H9 (cell line): Measurements from ENCODE around the gene AIFM2. TPM values are rescaled to one million over a fixed set of nuclear protein-coding genes. Genes with fewer than 3 reads are reported as not detected.

Experiments
- DNase-seq: peaks from one replicate; pipeline ENCODE4 v3.0.0-alpha.2; 2017
- H2AFZ ChIP-seq: one replicate; pipeline ENCODE4 v1.6.1; 2013; ENCODE audit warnings: mild to moderate bottlenecking, low read length, control low read depth, moderate library complexity
- H2AK5ac ChIP-seq: 2 replicates; pipeline ENCODE4 v1.6.1; 2013; ENCODE audit warnings: low read length, control low read depth, mixed read lengths; ENCODE audit not compliant: insufficient read length
- H2BK120ac ChIP-seq: one replicate; pipeline ENCODE4 v1.6.1; 2013; ENCODE audit warnings: low read depth, mild to moderate bottlenecking, low read length, control low read depth, inconsistent platforms; ENCODE audit not compliant: poor library complexity, severe bottlenecking
- H2BK12ac ChIP-seq: 2 replicates; pipeline ENCODE4 v1.6.1; 2013; ENCODE audit warnings: low read length, control low read depth, mixed read lengths, low read depth; ENCODE audit not compliant: insufficient read length
- H2BK15ac ChIP-seq: 2 replicates; pipeline ENCODE4 v1.6.1; 2013; ENCODE audit warnings: low read depth, low read length, control low read depth
- H2BK20ac ChIP-seq: one replicate; pipeline ENCODE4 v1.6.1; 2013; ENCODE audit warnings: low read depth, mild to moderate bottlenecking, low read length, control low read depth, inconsistent platforms; ENCODE audit not compliant: poor library complexity, severe bottlenecking
- H2BK5ac ChIP-seq: 2 replicates; pipeline ENCODE4 v1.6.1; 2013; ENCODE audit warnings: low read length, control low read depth, mixed read lengths; ENCODE audit not compliant: insufficient read length
- H3K14ac ChIP-seq: 2 replicates; pipeline ENCODE4 v1.6.1; 2013; ENCODE audit warnings: low read length, control low read depth; ENCODE audit not compliant: insufficient read depth
- H3K18ac ChIP-seq: 2 replicates; pipeline ENCODE4 v1.6.1; 2013; ENCODE audit warnings: low read depth, mild to moderate bottlenecking, mixed read lengths, low read length, control low read depth; ENCODE audit not compliant: insufficient read length
- H3K23ac ChIP-seq: 2 replicates; pipeline ENCODE4 v1.6.1; 2013; ENCODE audit warnings: low read length, control low read depth, mixed read lengths, low read depth; ENCODE audit not compliant: insufficient read length
- H3K23me2 ChIP-seq: 2 replicates; pipeline ENCODE4 v1.6.1; 2013; ENCODE audit warnings: low read depth, mild to moderate bottlenecking, mixed read lengths, low read length, control low read depth; ENCODE audit not compliant: insufficient read length, poor library complexity, severe bottlenecking
- H3K27ac ChIP-seq: 2 replicates; pipeline ENCODE4 v1.5.1; 2013; ENCODE audit warnings: low read length, control low read depth, mixed read lengths, low read depth; ENCODE audit not compliant: insufficient read length
- H3K27me3 ChIP-seq: 2 replicates; pipeline ENCODE4 v1.6.1; 2013; ENCODE audit warnings: low read length, control low read depth, inconsistent platforms; ENCODE audit not compliant: insufficient read depth
- H3K4ac ChIP-seq: 2 replicates; pipeline ENCODE4 v1.6.1; 2013; ENCODE audit warnings: low read depth, mild to moderate bottlenecking, control low read depth, inconsistent platforms, low read length, moderate library complexity
- H3K4me1 ChIP-seq: 2 replicates; pipeline ENCODE4 v1.6.1; 2013; ENCODE audit warnings: low read length, control low read depth, inconsistent platforms; ENCODE audit not compliant: insufficient read depth
- H3K4me2 ChIP-seq: 2 replicates; pipeline ENCODE4 v1.6.1; 2013; ENCODE audit warnings: low read length, control low read depth, mixed read lengths; ENCODE audit not compliant: insufficient read length, insufficient read depth
- H3K56ac ChIP-seq: 2 replicates; pipeline ENCODE4 v1.6.1; 2013; ENCODE audit warnings: low read depth, mild to moderate bottlenecking, mixed read lengths, low read length, control low read depth; ENCODE audit not compliant: insufficient read length
- H3K79me1 ChIP-seq: 2 replicates; pipeline ENCODE4 v1.6.1; 2013; ENCODE audit warnings: low read depth, mild to moderate bottlenecking, moderate library complexity, low read length, control low read depth, inconsistent platforms; ENCODE audit not compliant: insufficient read depth, poor library complexity, severe bottlenecking
- H3K79me2 ChIP-seq: 2 replicates; pipeline ENCODE4 v1.6.1; 2013; ENCODE audit warnings: low read length, control low read depth, inconsistent platforms; ENCODE audit not compliant: insufficient read depth
- H3K9ac ChIP-seq: 2 replicates; pipeline ENCODE4 v1.6.1; 2013; ENCODE audit warnings: low read length, control low read depth, mixed read lengths; ENCODE audit not compliant: insufficient read length; ENCODE audit errors: extremely low read depth
- H3K9me3 ChIP-seq: one replicate; pipeline ENCODE4 v1.6.1; 2013; ENCODE audit warnings: low read depth, low read length, inconsistent platforms; ENCODE audit not compliant: control insufficient read depth
- H3T11ph ChIP-seq: one replicate; pipeline ENCODE4 v1.6.1; 2013; ENCODE audit warnings: mild to moderate bottlenecking, low read length, control low read depth, inconsistent platforms
- H4K20me1 ChIP-seq: one replicate; pipeline ENCODE4 v1.6.1; 2013; ENCODE audit not compliant: control insufficient read depth, insufficient read length, insufficient read depth
- H4K5ac ChIP-seq: 2 replicates; pipeline ENCODE4 v1.6.1; 2013; ENCODE audit warnings: low read depth, mild to moderate bottlenecking, mixed read lengths, low read length, control low read depth; ENCODE audit not compliant: insufficient read length
- H4K8ac ChIP-seq: replicated peaks from 2 replicates; pipeline ENCODE4 v1.6.1; 2013; ENCODE audit warnings: low read length, control low read depth, mixed read lengths, low read depth; ENCODE audit not compliant: insufficient read length
- H4K91ac ChIP-seq: 2 replicates; pipeline ENCODE4 v1.6.1; 2013; ENCODE audit warnings: low read depth, mild to moderate bottlenecking, moderate library complexity, mixed read lengths, low read length, control low read depth; ENCODE audit not compliant: insufficient read length
- H3K27ac Mint-ChIP-seq, 3 experiments: 2 replicates in 2 of 3; 3 replicates in 1 of 3; pipeline ENCODE4 v1.8.0; 2020 to 2021; ENCODE audit warnings: mixed read lengths in 3 of 3, mild to moderate bottlenecking in 1 of 3, moderate library complexity in 1 of 3
- H3K27me3 Mint-ChIP-seq: 2 replicates; pipeline ENCODE4 v1.8.0; 2021; ENCODE audit warnings: low read depth, mild to moderate bottlenecking, moderate library complexity, mixed read lengths
- H3K36me3 Mint-ChIP-seq, 3 experiments: 2 replicates in 2 of 3; 3 replicates in 1 of 3; pipeline ENCODE4 v1.8.0; 2020 to 2021; ENCODE audit warnings: low read depth in 3 of 3, mixed read lengths in 3 of 3; ENCODE audit not compliant: insufficient read depth in 1 of 3
- H3K4me1 Mint-ChIP-seq, 2 experiments: 2 replicates each; pipeline ENCODE4 v1.8.0; 2020; ENCODE audit warnings: mixed read lengths in 2 of 2
- H3K4me3 Mint-ChIP-seq, 2 experiments: 2 replicates in 1 of 2; 3 replicates in 1 of 2; pipeline ENCODE4 v1.8.0; 2020 to 2021; ENCODE audit warnings: mild to moderate bottlenecking in 2 of 2, mixed read lengths in 2 of 2, moderate library complexity in 1 of 2
- H3K9me3 Mint-ChIP-seq, 2 experiments: 2 replicates in 1 of 2; 3 replicates in 1 of 2; pipeline ENCODE4 v1.8.0; 2020; ENCODE audit warnings: mild to moderate bottlenecking in 2 of 2, mixed read lengths in 2 of 2, moderate library complexity in 1 of 2
- CTCF ChIP-seq: fragments of 200-600 bp; sonication (generic); conservative IDR thresholded peaks from 3 replicates; pipeline ENCODE4 v1.8.0; 2021; ENCODE audit warnings: antibody characterized with exemption, mild to moderate bottlenecking
- WGBS: extraction: QIAGEN DNeasy Blood & Tissue Kit; methylation state at CpG from one replicate; pipeline ENCODE4 v1.1.7; 2013; ENCODE audit warnings: missing lambda C conversion rate, low lambda C conversion rate, mixed read lengths; ENCODE audit not compliant: insufficient read length; ENCODE audit errors: extremely low coverage; 5-methylcytosine and 5-hydroxymethylcytosine counted together
- total RNA-seq: library from RNA; stranded (reverse); gene quantifications from 2 replicates; pipeline ENCODE4 v1.2.1, GENCODE V29; 2021

Gene AIFM2
- total RNA-seq, 1 experiment from 2014 or later: 5.3 TPM

- H3K4ac ChIP-seq: no peak overlapping the region
- no peaks in the 10 kb centered on the region for H3K79me1 ChIP-seq
- H3K56ac ChIP-seq: no peak overlapping the region
- no peak for TF ChIP-seq CTCF
- no peak overlapping the region for H3K23ac ChIP-seq
- no peak overlapping the region for H3K27ac ChIP-seq
- Mint-ChIP-seq H3K9me3 (no peaks in the 10 kb centered on the region), H3K4me1 (peaks cover 13 to 16% of the 10 kb centered on the region in 2 experiments; a peak in 3 of 4 replicates), H3K27me3 (peaks cover 3% of the 10 kb centered on the region), H3K36me3 (peaks cover 0 to 2% (median 0%) of the 10 kb centered on the region in 3 experiments; a peak in 3 of 7 replicates), H3K4me3 (no peak overlapping the region), H3K27ac (0 out of 7 replicates have a peak overlapping the region, but pooled peaks of 1 of the 3 experiments have one; percentile 49)
- no peak overlapping the region for H3K18ac ChIP-seq
- DNase-seq: no peak
- H2AK5ac ChIP-seq: no peak overlapping the region
- no peaks in the 10 kb centered on the region for H3K79me2 ChIP-seq
- H2BK20ac ChIP-seq: no peak overlapping the region
- H3K9ac ChIP-seq: no peak overlapping the region
- no peak overlapping the region for H4K5ac ChIP-seq
- 0 out of 2 replicates have a peak, but pooled peaks cover 3% of the 10 kb centered on the region for H3K4me1 ChIP-seq
- no peak overlapping the region for H2BK12ac ChIP-seq
- H2BK120ac ChIP-seq: no peak overlapping the region
- no CpG with 5 or more reads among the region's 5 CpGs for WGBS
- no peak overlapping the region for H2BK5ac ChIP-seq
- no peaks in the 10 kb centered on the region for H3K27me3 ChIP-seq
- H3K23me2 ChIP-seq: peaks cover 3% of the 10 kb centered on the region
- no peak overlapping the region for H2AFZ ChIP-seq
- H3K4me2 ChIP-seq: no peak overlapping the region
- no peaks in the 10 kb centered on the region for H3K9me3 ChIP-seq
- no peak overlapping the region for H4K91ac ChIP-seq
- H4K20me1 ChIP-seq: no peaks in the 10 kb centered on the region
- no peak overlapping the region for H4K8ac ChIP-seq
- no peak overlapping the region for H3K14ac ChIP-seq
- no peak overlapping the region for H3T11ph ChIP-seq
- H2BK15ac ChIP-seq: no peak overlapping the region
These were observed 7.7 kb upstream of the AIFM2 start for GRCh38 chr10:70140297-70140696.
